Stimulated activated CD4-positive, alpha-beta T cell treated with anti-CD3 and anti-CD28 coated beads, TNF-alpha, amount 100 ng/mL, for 48 hours (primary cell): Measurements from ENCODE around the gene TTLL1.
A peak's percentile ranks its signal among the peaks of the same experiment; 100 is the strongest.
"Not testable (repeated sequence)": the region's sequence is repeated elsewhere in the genome, so short reads cannot be mapped to it uniquely, and the experiment has no call there.

ENCODE experiments used
- DNase-seq, 3 donors: peaks; one replicate each; pipeline ENCODE4 v3.0.0-alpha.2; 2020; ENCODE audit warnings: low read depth in 3 of 3

Gene TTLL1

GRCh38 chr22:43110444-43110926 is 21.3 kb upstream of the TTLL1 start, which contains the start of gene BIK:
Gene BIK (plus strand): TSS chr22:43110750. CDS start chr22:43124023, 13,273 bp downstream.
- DNase-seq, result no peak

GRCh38 chr22:43109921-43110443 is 20.8 kb upstream of the TTLL1 start:
- no peak for DNase-seq

GRCh38 chr22:43109511-43109910 is 20.3 kb upstream of the TTLL1 start:
- DNase-seq, result no peak

- no peak for DNase-seq
Measured at GRCh38 chr22:43106302-43106701, 17.1 kb upstream of the TTLL1 start.

- not testable (repeated sequence) for DNase-seq
Measured at GRCh38 chr22:43104950-43105349, 15.8 kb upstream of the TTLL1 start.

- not testable (repeated sequence) for DNase-seq
Measured at GRCh38 chr22:43104056-43104625, 14.9 kb upstream of the TTLL1 start.

- no peak for DNase-seq
Measured at GRCh38 chr22:43101306-43101705, 12.1 kb upstream of the TTLL1 start.

- no peak for DNase-seq
Measured at GRCh38 chr22:43100225-43100624, 11.0 kb upstream of the TTLL1 start.

GRCh38 chr22:43099095-43099494 is 9.9 kb upstream of the TTLL1 start:
- no peak for DNase-seq

- DNase-seq, result no peak
Measured at GRCh38 chr22:43098356-43098755, 9.2 kb upstream of the TTLL1 start.

- no peak for DNase-seq
Measured at GRCh38 chr22:43096420-43096819, 7.2 kb upstream of the TTLL1 start.

- no peak for DNase-seq
Measured at GRCh38 chr22:43094551-43094950, 5.4 kb upstream of the TTLL1 start.

- no peak for DNase-seq
Measured at GRCh38 chr22:43094085-43094484, 4.9 kb upstream of the TTLL1 start.

GRCh38 chr22:43092085-43092484 is 2.9 kb upstream of the TTLL1 start:
- no peak for DNase-seq

- DNase-seq, result peak in 1 of 3 donors; percentile 45
Measured at GRCh38 chr22:43090130-43090789, 1.1 kb upstream of the TTLL1 start.

GRCh38 chr22:43088627-43088983 is 586 bp downstream of the TTLL1 start:
- DNase-seq, result no peak

- DNase-seq, result no peak
Measured at GRCh38 chr22:43085658-43086606, 3.3 kb downstream of the TTLL1 start.

- no peak for DNase-seq
Measured at GRCh38 chr22:43081968-43082367, 7.2 kb downstream of the TTLL1 start.

GRCh38 chr22:43080616-43081015 is 8.6 kb downstream of the TTLL1 start:
- DNase-seq, result no peak

- DNase-seq, result no peak
Measured at GRCh38 chr22:43079742-43080141, 9.4 kb downstream of the TTLL1 start.

GRCh38 chr22:43078522-43078921 is 10.7 kb downstream of the TTLL1 start:
- no peak for DNase-seq
